Endodermal cell (in vitro differentiated cells): ENCODE data around the gene PARP14. TPM values are rescaled to one million over a fixed set of nuclear protein-coding genes. Genes with fewer than 3 reads are reported as not detected.
"Not testable (repeated sequence)": the region's sequence is repeated elsewhere in the genome, so short reads cannot be mapped to it uniquely, and the experiment has no call there.

Experiments
- DNase-seq: peaks from one replicate; pipeline ENCODE4 v3.0.0-alpha.2; 2017
- H3K27ac ChIP-seq: 2 replicates; pipeline ENCODE4 v1.5.1; 2013; ENCODE audit warnings: mild to moderate bottlenecking, low read depth, low read length, moderate library complexity
- H3K27me3 ChIP-seq: 2 replicates; pipeline ENCODE4 v1.6.1; 2013; ENCODE audit warnings: mild to moderate bottlenecking, low read length, moderate library complexity; ENCODE audit not compliant: insufficient read depth, control insufficient read depth, poor library complexity, severe bottlenecking
- H3K36me3 ChIP-seq: 2 replicates; pipeline ENCODE4 v1.7.0; 2013; ENCODE audit warnings: mild to moderate bottlenecking, low read length, moderate library complexity; ENCODE audit not compliant: control insufficient read depth, insufficient read depth
- H3K4me1 ChIP-seq: one replicate; pipeline ENCODE4 v1.7.0; 2013; ENCODE audit warnings: low read length; ENCODE audit not compliant: control insufficient read depth, insufficient read depth
- H3K4me3 ChIP-seq: 2 replicates; pipeline ENCODE4 v1.5.1; 2013; ENCODE audit warnings: mild to moderate bottlenecking, low read length, moderate library complexity
- H3K9ac ChIP-seq: 2 replicates; pipeline ENCODE4 v1.6.1; 2013; ENCODE audit warnings: mild to moderate bottlenecking, low read length, moderate library complexity; ENCODE audit not compliant: poor library complexity, severe bottlenecking; ENCODE audit errors: extremely low read depth
- H3K9me3 ChIP-seq: 2 replicates; pipeline ENCODE4 v1.6.1; 2013; ENCODE audit warnings: mild to moderate bottlenecking, low read length, moderate library complexity; ENCODE audit not compliant: control insufficient read depth
- H3K27ac Mint-ChIP-seq: 2 replicates; pipeline ENCODE4 v1.8.0; 2020; ENCODE audit warnings: mixed read lengths
- H3K27me3 Mint-ChIP-seq: 2 replicates; pipeline ENCODE4 v1.8.0; 2021; ENCODE audit warnings: mild to moderate bottlenecking, mixed read lengths; ENCODE audit not compliant: insufficient read depth
- H3K36me3 Mint-ChIP-seq: 2 replicates; pipeline ENCODE4 v1.8.0; 2020; ENCODE audit warnings: low read depth, mixed read lengths
- H3K4me1 Mint-ChIP-seq: 2 replicates; pipeline ENCODE4 v1.8.0; 2020; ENCODE audit warnings: mixed read lengths
- H3K4me3 Mint-ChIP-seq: 2 replicates; pipeline ENCODE4 v1.8.0; 2020; ENCODE audit warnings: mild to moderate bottlenecking, moderate library complexity, mixed read lengths
- H3K9me3 Mint-ChIP-seq: 2 replicates; pipeline ENCODE4 v1.8.0; 2020; ENCODE audit warnings: mild to moderate bottlenecking, mixed read lengths
- whole genome bisulfite sequencing, 2 experiments: methylation state at CpG; one replicate each; pipeline versions ENCODE4 v1.1.5 to v1.1.7; 2013; ENCODE audit warnings: missing lambda C conversion rate in 2 of 2, mixed read lengths in 1 of 2; ENCODE audit not compliant: insufficient coverage in 1 of 2, insufficient read length in 1 of 2; 5-methylcytosine and 5-hydroxymethylcytosine counted together
- total RNA-seq, 2 donors: library from RNA; stranded (reverse); fragmentation: NEBNext Ultra II Directional in 1 of 2; extraction: Animal tissue kit (Norgen Biotek cat#: 25700) in 1 of 2; gene quantifications; 2 replicates in 1 of 2; 3 replicates in 1 of 2; pipeline ENCODE4 v1.2.1, GENCODE V29; 2021
- TF ChIP-seq, protein P1 (sequence below): fragments of 200-600 bp; sonication (generic); conservative IDR thresholded peaks from 2 replicates; pipeline ENCODE4 v1.5.0; 2021; ENCODE audit warnings: antibody characterized with exemption, mild to moderate bottlenecking

The PARP14 gene
- total RNA-seq, 2 donors from 2014 or later = 16.4 to 19.1 TPM

DNA sequence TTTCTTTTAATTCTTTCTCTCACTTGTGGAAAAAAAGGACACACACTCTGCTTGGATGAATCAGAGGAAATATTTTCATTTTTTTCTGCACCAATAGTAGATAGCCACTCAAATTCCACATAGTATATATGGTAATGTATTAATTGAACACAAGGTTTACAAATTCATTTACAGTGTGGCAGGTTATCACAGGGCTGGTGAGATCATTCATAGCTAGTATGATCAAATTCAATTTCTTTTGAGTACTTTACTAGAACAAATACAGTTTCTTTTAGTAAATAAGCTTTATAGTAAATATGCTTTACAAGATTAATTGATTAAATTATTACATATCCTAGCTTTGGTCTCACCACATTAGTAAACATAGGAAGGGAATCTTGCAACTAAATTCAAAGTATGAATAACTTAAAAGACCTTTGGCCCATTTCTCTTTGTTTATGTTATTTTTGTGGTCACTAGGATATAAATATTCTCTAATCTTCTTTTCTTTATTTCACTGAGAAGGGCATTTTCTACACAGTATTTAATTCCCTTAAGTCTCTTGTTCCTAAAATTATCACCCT is 40.1 kb upstream of the PARP14 start:
- peaks cover 4% of the 10 kb centered on the region for H3K9me3 Mint-ChIP-seq
- peaks cover 16% of the 10 kb centered on the region for H3K27me3 Mint-ChIP-seq
- H3K9ac ChIP-seq = no peak overlapping the region
- TF ChIP-seq, protein P1, sequence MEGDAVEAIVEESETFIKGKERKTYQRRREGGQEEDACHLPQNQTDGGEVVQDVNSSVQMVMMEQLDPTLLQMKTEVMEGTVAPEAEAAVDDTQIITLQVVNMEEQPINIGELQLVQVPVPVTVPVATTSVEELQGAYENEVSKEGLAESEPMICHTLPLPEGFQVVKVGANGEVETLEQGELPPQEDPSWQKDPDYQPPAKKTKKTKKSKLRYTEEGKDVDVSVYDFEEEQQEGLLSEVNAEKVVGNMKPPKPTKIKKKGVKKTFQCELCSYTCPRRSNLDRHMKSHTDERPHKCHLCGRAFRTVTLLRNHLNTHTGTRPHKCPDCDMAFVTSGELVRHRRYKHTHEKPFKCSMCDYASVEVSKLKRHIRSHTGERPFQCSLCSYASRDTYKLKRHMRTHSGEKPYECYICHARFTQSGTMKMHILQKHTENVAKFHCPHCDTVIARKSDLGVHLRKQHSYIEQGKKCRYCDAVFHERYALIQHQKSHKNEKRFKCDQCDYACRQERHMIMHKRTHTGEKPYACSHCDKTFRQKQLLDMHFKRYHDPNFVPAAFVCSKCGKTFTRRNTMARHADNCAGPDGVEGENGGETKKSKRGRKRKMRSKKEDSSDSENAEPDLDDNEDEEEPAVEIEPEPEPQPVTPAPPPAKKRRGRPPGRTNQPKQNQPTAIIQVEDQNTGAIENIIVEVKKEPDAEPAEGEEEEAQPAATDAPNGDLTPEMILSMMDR = no peak
- H3K27ac ChIP-seq = no peak overlapping the region
- H3K4me1 Mint-ChIP-seq = peaks cover 3% of the 10 kb centered on the region
- H3K4me3 ChIP-seq = no peak overlapping the region
- H3K4me1 ChIP-seq = no peaks in the 10 kb centered on the region
- H3K4me3 Mint-ChIP-seq = no peak overlapping the region
- H3K9me3 ChIP-seq = no peaks in the 10 kb centered on the region
- no peak for DNase-seq
- no peaks in the 10 kb centered on the region for H3K27me3 ChIP-seq
- H3K27ac Mint-ChIP-seq = no peak overlapping the region
- no peaks in the 10 kb centered on the region for H3K36me3 Mint-ChIP-seq
- H3K36me3 ChIP-seq = no peaks in the 10 kb centered on the region

DNA sequence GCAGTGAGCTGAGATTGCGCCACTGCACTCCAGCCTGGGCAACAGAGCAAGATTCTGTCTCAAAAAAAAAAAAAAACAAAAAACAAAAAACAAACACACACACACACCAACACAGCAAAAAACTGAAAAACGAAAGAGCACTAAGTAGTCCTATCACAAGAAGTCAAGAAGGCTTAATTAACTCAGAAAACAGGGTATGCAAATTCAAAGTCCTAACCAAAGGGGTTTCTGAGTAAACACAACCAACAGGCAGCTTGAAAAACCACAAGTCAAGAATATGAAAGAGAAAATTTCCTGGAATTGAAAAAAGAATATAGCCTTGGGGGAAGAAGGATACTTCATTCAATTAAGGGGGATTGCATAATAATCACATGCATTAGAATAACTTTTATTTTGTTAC is 37.7 kb upstream of the PARP14 start:
- Histone ChIP-seq H3K4me3 (no peak overlapping the region), H3K27me3 (no peaks in the 10 kb centered on the region), H3K9ac (no peak overlapping the region), H3K4me1 (peaks cover 4% of the 10 kb centered on the region), H3K27ac (no peak overlapping the region), H3K36me3 (no peaks in the 10 kb centered on the region), H3K9me3 (no peaks in the 10 kb centered on the region)
- H3K27me3 Mint-ChIP-seq = peaks cover 14% of the 10 kb centered on the region
- no peaks in the 10 kb centered on the region for H3K36me3 Mint-ChIP-seq
- peaks cover 4% of the 10 kb centered on the region for H3K9me3 Mint-ChIP-seq
- peaks cover 16% of the 10 kb centered on the region for H3K4me1 Mint-ChIP-seq
- H3K4me3 Mint-ChIP-seq = no peak overlapping the region
- TF ChIP-seq, protein P1 = no peak
- no peak overlapping the region for H3K27ac Mint-ChIP-seq
- WGBS, 2 experiments = 89% methylated on average over 2 of the region's 2 CpGs; no CpG with 5 or more reads in 1 of the 2 experiments
- no peak for DNase-seq

DNA sequence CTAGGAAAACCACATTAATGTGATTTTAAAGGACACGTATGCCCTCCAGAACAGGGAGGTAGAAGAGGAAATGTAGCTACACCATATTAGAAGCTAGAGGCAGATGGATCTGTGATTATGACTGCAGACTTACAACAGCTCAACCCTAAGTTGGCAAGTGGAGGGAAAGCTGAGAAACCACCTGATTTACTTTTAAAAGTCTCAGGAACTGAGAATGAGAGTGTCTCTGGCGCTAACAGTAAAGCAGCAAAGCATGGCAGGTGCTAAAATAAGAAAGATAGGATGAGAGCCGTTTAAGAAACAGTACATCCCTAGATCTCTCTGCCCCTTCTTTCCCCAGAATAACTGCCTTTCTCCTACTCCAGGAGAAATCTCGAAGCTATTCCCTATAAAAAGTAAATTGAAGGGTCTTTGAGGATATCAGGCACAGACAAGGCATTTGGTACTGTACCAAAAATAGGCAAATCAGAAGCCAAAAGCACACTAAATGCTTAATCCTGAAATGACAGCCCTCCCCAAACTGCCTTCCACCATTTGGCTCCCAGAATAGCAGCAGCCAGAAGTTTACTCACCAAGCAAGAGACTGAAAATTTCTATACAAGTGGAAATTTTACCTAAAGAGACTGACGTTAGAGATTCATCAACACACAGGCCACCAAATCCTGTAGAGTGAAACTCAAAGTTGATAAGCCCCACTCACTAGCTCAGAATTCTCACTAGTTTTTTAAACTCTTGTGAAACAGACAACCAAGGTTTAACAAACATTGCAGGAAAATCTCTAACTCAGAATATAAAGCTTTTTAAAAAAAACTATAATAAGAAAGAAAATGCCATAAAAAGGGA is 34.3 kb upstream of the PARP14 start:
- no peak for DNase-seq
- TF ChIP-seq, protein P1 = no peak
- Mint-ChIP-seq H3K36me3 (no peaks in the 10 kb centered on the region), H3K4me3 (no peak overlapping the region), H3K27me3 (peaks cover 6% of the 10 kb centered on the region), H3K4me1 (peaks cover 13% of the 10 kb centered on the region), H3K9me3 (no peaks in the 10 kb centered on the region), H3K27ac (no peak overlapping the region)
- H3K4me3 ChIP-seq = no peak overlapping the region
- H3K36me3 ChIP-seq = no peaks in the 10 kb centered on the region
- peaks cover 4% of the 10 kb centered on the region for H3K4me1 ChIP-seq
- no peak overlapping the region for H3K9ac ChIP-seq
- no peaks in the 10 kb centered on the region for H3K27me3 ChIP-seq
- WGBS, 2 experiments = 63 to 88% methylated on average over 1 to 5 of the region's 5 CpGs
- no peak overlapping the region for H3K27ac ChIP-seq
- no peaks in the 10 kb centered on the region for H3K9me3 ChIP-seq

DNA sequence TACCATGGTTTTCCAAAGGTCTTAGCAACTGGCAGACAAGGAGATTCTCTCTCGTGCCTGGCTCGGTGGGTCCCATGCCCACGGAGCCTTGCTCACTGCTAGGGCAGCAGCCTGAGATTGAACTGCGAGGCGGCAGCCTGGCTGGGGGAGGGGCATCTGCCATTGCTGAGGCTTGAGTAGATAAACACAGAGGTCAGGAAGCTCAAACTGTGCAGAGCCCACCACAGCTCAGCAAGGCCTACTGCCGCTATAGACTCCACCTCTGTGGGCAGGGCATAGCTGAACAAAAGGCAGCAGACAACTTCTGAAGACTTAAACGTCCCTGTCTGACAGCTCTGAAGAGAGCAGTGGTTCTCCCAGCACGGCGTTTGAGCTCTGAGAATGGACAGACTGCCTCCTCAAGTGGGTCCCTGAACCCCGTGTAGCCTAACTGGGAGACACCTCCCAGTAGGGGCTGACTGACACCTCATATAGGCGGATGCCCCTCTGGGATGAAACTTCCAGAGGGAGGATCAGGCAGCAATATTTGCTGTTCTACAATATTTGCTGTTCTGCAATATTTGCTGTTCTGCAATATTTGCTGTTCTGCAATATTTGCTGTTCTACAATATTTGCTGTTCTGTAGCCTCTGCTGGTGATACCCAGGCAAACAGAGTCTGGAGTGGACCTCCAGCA is 29.3 kb upstream of the PARP14 start:
- H3K4me1 Mint-ChIP-seq = peaks cover 12% of the 10 kb centered on the region

DNA sequence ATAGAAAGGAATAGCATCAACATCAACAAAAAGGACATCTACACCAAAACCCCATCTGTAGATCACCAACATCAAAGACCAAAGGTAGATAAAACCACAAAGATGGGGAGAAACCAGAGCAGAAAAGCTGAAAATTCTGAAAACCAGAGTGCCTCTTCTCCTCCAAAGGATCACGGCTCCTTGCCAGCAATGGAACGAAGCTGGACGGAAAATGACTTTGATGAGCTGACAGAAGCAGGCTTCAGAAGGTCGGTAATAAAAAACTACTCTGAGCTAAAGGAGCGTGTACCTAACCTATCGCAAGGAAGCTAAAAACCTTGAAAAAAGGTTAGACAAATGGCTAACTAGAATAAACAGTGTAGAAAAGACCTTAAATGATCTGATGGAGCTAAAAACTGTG is 28.7 kb upstream of the PARP14 start:
- not testable (repeated sequence) for H3K9me3 Mint-ChIP-seq

More for the DNA sequence above, 29.3 kb upstream of the PARP14 start:
- H3K9me3 Mint-ChIP-seq, H3K4me3 ChIP-seq, H3K27ac ChIP-seq, H3K4me1 ChIP-seq, H3K36me3 Mint-ChIP-seq, DNase-seq, H3K9me3 ChIP-seq, H3K36me3 ChIP-seq, H3K9ac ChIP-seq, H3K27me3 ChIP-seq, H3K27ac Mint-ChIP-seq, H3K4me3 Mint-ChIP-seq, H3K27me3 Mint-ChIP-seq: not testable (repeated sequence)
- 78 to 84% methylated on average over 2 to 11 of the region's 11 CpGs for WGBS, 2 experiments

More for the DNA sequence above, 28.7 kb upstream of the PARP14 start:
- H3K9me3 ChIP-seq, H3K4me3 Mint-ChIP-seq, H3K27me3 ChIP-seq, DNase-seq, H3K27ac ChIP-seq, H3K27me3 Mint-ChIP-seq, H3K27ac Mint-ChIP-seq, H3K36me3 Mint-ChIP-seq, H3K36me3 ChIP-seq, H3K4me3 ChIP-seq, H3K9ac ChIP-seq, H3K4me1 ChIP-seq, H3K4me1 Mint-ChIP-seq: not testable (repeated sequence)
- WGBS, 2 experiments = 88 to 91% methylated on average over 6 of the region's 6 CpGs
